ENCODE data around the gene CCT6B. TPM values are rescaled to one million over a fixed set of nuclear protein-coding genes. Genes with fewer than 3 reads are reported as not detected.

CCT6B gene
- total and polyA plus RNA-seq, 9 of the 15 experiments (the other 6 are each of a cell fraction or from before 2014, with no cell fraction given): 0.25 to 0.91 (median 0.58) TPM

DNA sequence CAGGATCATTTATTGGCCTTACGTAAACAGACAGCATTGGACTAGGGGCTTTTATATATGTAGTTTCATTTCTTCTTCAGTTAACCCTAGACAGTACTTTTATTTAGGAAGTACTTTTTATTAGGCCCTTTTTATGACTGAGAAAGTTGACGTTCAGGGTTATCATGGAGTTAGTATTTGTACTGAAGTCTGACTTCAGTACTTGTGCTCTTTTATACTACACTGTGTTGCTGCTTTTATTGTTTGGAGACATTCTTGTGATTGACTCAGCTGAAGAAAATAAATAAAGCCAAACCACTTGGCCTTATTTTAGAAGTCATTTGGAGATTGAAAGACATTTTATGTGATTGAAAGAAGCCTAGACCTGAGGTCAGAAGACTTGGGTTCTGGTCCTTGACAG, 26.0 kb upstream of the CCT6B start:
- no peak overlapping the region for H3K4me3 ChIP-seq
- peak overlapping the region; percentile 40; the same call in 2 of the 3 replicates for H3K27ac ChIP-seq (ENCODE audit: extremely low read depth, low read depth, low read length)
- H3K4me1 ChIP-seq (replicated peaks in 1 of 2; ENCODE audit: control insufficient read depth in 2 of 2, insufficient read depth in 2 of 2, low read length in 2 of 2): peaks cover 16 to 27% of the 10 kb centered on the region in 2 experiments
- H4K20me1 ChIP-seq (replicated peaks; ENCODE audit: control insufficient read depth, insufficient read depth, low read length): no peaks in the 10 kb centered on the region
- H3K4me2 ChIP-seq (ENCODE audit: insufficient read depth, low read length): peak overlapping the region; percentile 40
- ChIA-PET POLR2A (no interaction called here), CTCF (ENCODE audit: low intra/inter-chr PET ratio) (no interaction called here)
- FAIRE-seq (no peak), ATAC-seq (no peak), DNase-seq (ENCODE audit: extremely low read depth in 1 of 4, low spot score in 3 of 4) (no peak)
- in situ Hi-C loops (cut with MboI) (no loop called here), intact Hi-C loops (cut with micrococcal nuclease) (no loop called here)
- no peaks in the 10 kb centered on the region for H3K9me3 ChIP-seq (replicated peaks; ENCODE audit: control insufficient read depth, insufficient read depth, low read depth, low read length)
- 89% methylated on average over 2 of the region's 2 CpGs for WGBS (ENCODE audit: insufficient coverage, low coverage, missing lambda C conversion rate)
- H2AFZ ChIP-seq (ENCODE audit: low read depth, low read length): no peak overlapping the region
- no peaks in the 10 kb centered on the region for H3K9me1 ChIP-seq (ENCODE audit: control insufficient read depth, insufficient read depth, low read length)
- no TSS peak for BruUV-seq (replicated peaks)
- H3K79me2 ChIP-seq (ENCODE audit: control insufficient read depth, insufficient read depth, low read length): peaks cover 42% of the 10 kb centered on the region
- H3K27me3 ChIP-seq (ENCODE audit: control insufficient read depth in 2 of 2, insufficient read depth in 2 of 2, low read length in 2 of 2): no peaks in the 10 kb centered on the region
- H3K9ac ChIP-seq (ENCODE audit: insufficient read depth in 1 of 2, low read depth in 2 of 2, low read length in 2 of 2): peak overlapping the region in 1 of 2 experiments; percentile 8; a peak in 1 of 4 replicates
- H3K36me3 ChIP-seq (ENCODE audit: control insufficient read depth, insufficient read depth, low read length): peaks cover 84% of the 10 kb centered on the region
- TF ChIP-seq NFE2L1 (tag; IDR thresholded peaks at IDR 0.05; ENCODE audit: borderline replicate concordance, low read depth) (no peak), NEUROD1 (IDR thresholded peaks at IDR 0.05; ENCODE audit: borderline replicate concordance, low read depth, low read length, partially characterized antibody) (no peak), NBN (IDR thresholded peaks at IDR 0.05; ENCODE audit: low read depth) (no peak), RHOXF2B (CRISPR knock-in tag; conservative IDR thresholded peaks at IDR 0.05) (no peak), BCOR (IDR thresholded peaks at IDR 0.05) (no peak), POU5F1 (IDR thresholded peaks at IDR 0.05; ENCODE audit: borderline replicate concordance, low read depth, low read length, partially characterized antibody) (no peak), DPF2 (IDR thresholded peaks at IDR 0.05) (no peak), ZSCAN32 (CRISPR knock-in tag; IDR thresholded peaks at IDR 0.05) (no peak), FOXJ3 (CRISPR knock-in tag; IDR thresholded peaks at IDR 0.05) (no peak), ZNF124 (CRISPR knock-in tag; IDR thresholded peaks at IDR 0.05) (no peak), SMARCC2 (IDR thresholded peaks at IDR 0.05; ENCODE audit: low read depth) (no peak)
- TF ChIP-seq, protein P1, sequence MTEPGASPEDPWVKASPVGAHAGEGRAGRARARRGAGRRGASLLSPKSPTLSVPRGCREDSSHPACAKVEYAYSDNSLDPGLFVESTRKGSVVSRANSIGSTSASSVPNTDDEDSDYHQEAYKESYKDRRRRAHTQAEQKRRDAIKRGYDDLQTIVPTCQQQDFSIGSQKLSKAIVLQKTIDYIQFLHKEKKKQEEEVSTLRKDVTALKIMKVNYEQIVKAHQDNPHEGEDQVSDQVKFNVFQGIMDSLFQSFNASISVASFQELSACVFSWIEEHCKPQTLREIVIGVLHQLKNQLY (CRISPR knock-in tag; conservative IDR thresholded peaks at IDR 0.05): no peak
- TF ChIP-seq, protein P2, sequence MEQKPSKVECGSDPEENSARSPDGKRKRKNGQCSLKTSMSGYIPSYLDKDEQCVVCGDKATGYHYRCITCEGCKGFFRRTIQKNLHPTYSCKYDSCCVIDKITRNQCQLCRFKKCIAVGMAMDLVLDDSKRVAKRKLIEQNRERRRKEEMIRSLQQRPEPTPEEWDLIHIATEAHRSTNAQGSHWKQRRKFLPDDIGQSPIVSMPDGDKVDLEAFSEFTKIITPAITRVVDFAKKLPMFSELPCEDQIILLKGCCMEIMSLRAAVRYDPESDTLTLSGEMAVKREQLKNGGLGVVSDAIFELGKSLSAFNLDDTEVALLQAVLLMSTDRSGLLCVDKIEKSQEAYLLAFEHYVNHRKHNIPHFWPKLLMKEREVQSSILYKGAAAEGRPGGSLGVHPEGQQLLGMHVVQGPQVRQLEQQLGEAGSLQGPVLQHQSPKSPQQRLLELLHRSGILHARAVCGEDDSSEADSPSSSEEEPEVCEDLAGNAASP (IDR thresholded peaks at IDR 0.05): no peak
- TF ChIP-seq, protein P3, sequence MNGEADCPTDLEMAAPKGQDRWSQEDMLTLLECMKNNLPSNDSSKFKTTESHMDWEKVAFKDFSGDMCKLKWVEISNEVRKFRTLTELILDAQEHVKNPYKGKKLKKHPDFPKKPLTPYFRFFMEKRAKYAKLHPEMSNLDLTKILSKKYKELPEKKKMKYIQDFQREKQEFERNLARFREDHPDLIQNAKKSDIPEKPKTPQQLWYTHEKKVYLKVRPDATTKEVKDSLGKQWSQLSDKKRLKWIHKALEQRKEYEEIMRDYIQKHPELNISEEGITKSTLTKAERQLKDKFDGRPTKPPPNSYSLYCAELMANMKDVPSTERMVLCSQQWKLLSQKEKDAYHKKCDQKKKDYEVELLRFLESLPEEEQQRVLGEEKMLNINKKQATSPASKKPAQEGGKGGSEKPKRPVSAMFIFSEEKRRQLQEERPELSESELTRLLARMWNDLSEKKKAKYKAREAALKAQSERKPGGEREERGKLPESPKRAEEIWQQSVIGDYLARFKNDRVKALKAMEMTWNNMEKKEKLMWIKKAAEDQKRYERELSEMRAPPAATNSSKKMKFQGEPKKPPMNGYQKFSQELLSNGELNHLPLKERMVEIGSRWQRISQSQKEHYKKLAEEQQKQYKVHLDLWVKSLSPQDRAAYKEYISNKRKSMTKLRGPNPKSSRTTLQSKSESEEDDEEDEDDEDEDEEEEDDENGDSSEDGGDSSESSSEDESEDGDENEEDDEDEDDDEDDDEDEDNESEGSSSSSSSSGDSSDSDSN (IDR thresholded peaks at IDR 0.05; ENCODE audit: borderline replicate concordance in 1 of 2, low read depth in 2 of 2, low read length in 2 of 2): no peak
- TF ChIP-seq, protein P4, sequence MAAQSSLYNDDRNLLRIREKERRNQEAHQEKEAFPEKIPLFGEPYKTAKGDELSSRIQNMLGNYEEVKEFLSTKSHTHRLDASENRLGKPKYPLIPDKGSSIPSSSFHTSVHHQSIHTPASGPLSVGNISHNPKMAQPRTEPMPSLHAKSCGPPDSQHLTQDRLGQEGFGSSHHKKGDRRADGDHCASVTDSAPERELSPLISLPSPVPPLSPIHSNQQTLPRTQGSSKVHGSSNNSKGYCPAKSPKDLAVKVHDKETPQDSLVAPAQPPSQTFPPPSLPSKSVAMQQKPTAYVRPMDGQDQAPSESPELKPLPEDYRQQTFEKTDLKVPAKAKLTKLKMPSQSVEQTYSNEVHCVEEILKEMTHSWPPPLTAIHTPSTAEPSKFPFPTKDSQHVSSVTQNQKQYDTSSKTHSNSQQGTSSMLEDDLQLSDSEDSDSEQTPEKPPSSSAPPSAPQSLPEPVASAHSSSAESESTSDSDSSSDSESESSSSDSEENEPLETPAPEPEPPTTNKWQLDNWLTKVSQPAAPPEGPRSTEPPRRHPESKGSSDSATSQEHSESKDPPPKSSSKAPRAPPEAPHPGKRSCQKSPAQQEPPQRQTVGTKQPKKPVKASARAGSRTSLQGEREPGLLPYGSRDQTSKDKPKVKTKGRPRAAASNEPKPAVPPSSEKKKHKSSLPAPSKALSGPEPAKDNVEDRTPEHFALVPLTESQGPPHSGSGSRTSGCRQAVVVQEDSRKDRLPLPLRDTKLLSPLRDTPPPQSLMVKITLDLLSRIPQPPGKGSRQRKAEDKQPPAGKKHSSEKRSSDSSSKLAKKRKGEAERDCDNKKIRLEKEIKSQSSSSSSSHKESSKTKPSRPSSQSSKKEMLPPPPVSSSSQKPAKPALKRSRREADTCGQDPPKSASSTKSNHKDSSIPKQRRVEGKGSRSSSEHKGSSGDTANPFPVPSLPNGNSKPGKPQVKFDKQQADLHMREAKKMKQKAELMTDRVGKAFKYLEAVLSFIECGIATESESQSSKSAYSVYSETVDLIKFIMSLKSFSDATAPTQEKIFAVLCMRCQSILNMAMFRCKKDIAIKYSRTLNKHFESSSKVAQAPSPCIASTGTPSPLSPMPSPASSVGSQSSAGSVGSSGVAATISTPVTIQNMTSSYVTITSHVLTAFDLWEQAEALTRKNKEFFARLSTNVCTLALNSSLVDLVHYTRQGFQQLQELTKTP (IDR thresholded peaks at IDR 0.05; ENCODE audit: low read depth in 1 of 2, partially characterized antibody in 2 of 2): no peak
